ENCODE data around the gene NUP107. TPM values are rescaled to one million over a fixed set of nuclear protein-coding genes. Genes with fewer than 3 reads are reported as not detected.

NUP107 gene
- total and polyA plus RNA-seq, 7 donors, result 9.2 to 22.8 (median 19.8) TPM

GRCh38 chr12:68765696-68766095, 78.9 kb downstream of the NUP107 start:
- no peak for ATAC-seq
- no peak overlapping the region for H3K4me3 ChIP-seq
- H3K9me3 ChIP-seq, result no peaks in the 10 kb centered on the region
- no peaks in the 10 kb centered on the region for H3K4me1 ChIP-seq
- no peak for DNase-seq
- 97 to 100% (median 100%) methylated on average over 1 of the region's 1 CpG for WGBS, 3 donors
- intact Hi-C loops (cut with DNase I), result no loop called here
- H3K27me3 ChIP-seq (ENCODE audit: insufficient read depth in 3 of 3, low read length in 2 of 3), result no peaks in the 10 kb centered on the region
- no peak overlapping the region for H3K27ac ChIP-seq
- TF ChIP-seq CTCF (IDR thresholded peaks at IDR 0.05), result no peak
- H3K36me3 ChIP-seq (ENCODE audit: insufficient read depth in 1 of 2, low read depth in 1 of 2), result peaks cover 0 to 53% of the 10 kb centered on the region in 2 donors

GRCh38 chr12:68766646-68767045, 79.9 kb downstream of the NUP107 start:
- Histone ChIP-seq H3K36me3 (ENCODE audit: insufficient read depth in 1 of 2, low read depth in 1 of 2) (peaks cover 0 to 43% of the 10 kb centered on the region in 2 donors), H3K4me3 (no peak overlapping the region), H3K9me3 (no peaks in the 10 kb centered on the region), H3K27ac (no peak overlapping the region), H3K27me3 (ENCODE audit: insufficient read depth in 3 of 3, low read length in 2 of 3) (no peaks in the 10 kb centered on the region), H3K4me1 (no peaks in the 10 kb centered on the region)
- intact Hi-C loops (cut with DNase I), result no loop called here
- WGBS, 3 donors, result 77 to 87% (median 80%) methylated on average over 2 of the region's 2 CpGs
- DNase-seq, result no peak
- no peak for TF ChIP-seq CTCF (IDR thresholded peaks at IDR 0.05)
- ATAC-seq, result no peak

GRCh38 chr12:68767191-68767590, 80.4 kb downstream of the NUP107 start:
- WGBS, 3 donors, result 89 to 96% (median 95%) methylated on average over 7 of the region's 7 CpGs
- ATAC-seq (no peak), DNase-seq (no peak)
- peaks cover 0 to 38% of the 10 kb centered on the region in 2 donors for H3K36me3 ChIP-seq (ENCODE audit: insufficient read depth in 1 of 2, low read depth in 1 of 2)
- H3K4me3 ChIP-seq, result no peak overlapping the region
- no peaks in the 10 kb centered on the region for H3K4me1 ChIP-seq
- intact Hi-C loops (cut with DNase I), result no loop called here
- no peak overlapping the region for H3K27ac ChIP-seq
- H3K27me3 ChIP-seq (ENCODE audit: insufficient read depth in 3 of 3, low read length in 2 of 3), result no peaks in the 10 kb centered on the region
- no peaks in the 10 kb centered on the region for H3K9me3 ChIP-seq
- no peak for TF ChIP-seq CTCF (IDR thresholded peaks at IDR 0.05)

- no peaks in the 10 kb centered on the region for H3K9me3 ChIP-seq
- no peaks in the 10 kb centered on the region for H3K27me3 ChIP-seq (ENCODE audit: insufficient read depth in 3 of 3, low read length in 2 of 3)
- DNase-seq (no peak), ATAC-seq (no peak)
- H3K27ac ChIP-seq, result no peak overlapping the region
- H3K36me3 ChIP-seq (ENCODE audit: insufficient read depth in 1 of 2, low read depth in 1 of 2), result peaks cover 0 to 31% of the 10 kb centered on the region in 2 donors
- H3K4me3 ChIP-seq, result no peak overlapping the region
- WGBS, 3 donors, result 89 to 91% (median 91%) methylated on average over 4 of the region's 4 CpGs
- no peaks in the 10 kb centered on the region for H3K4me1 ChIP-seq
- intact Hi-C loops (cut with DNase I), result no loop called here
- no peak for TF ChIP-seq CTCF (IDR thresholded peaks at IDR 0.05)
Measured at GRCh38 chr12:68768431-68768939, 81.7 kb downstream of the NUP107 start.

- Histone ChIP-seq H3K27ac (no peak overlapping the region), H3K4me1 (no peaks in the 10 kb centered on the region), H3K36me3 (ENCODE audit: insufficient read depth in 1 of 2, low read depth in 1 of 2) (peaks cover 0 to 17% of the 10 kb centered on the region in 2 donors), H3K4me3 (no peak overlapping the region), H3K27me3 (ENCODE audit: insufficient read depth in 3 of 3, low read length in 2 of 3) (no peaks in the 10 kb centered on the region), H3K9me3 (no peaks in the 10 kb centered on the region)
- no peak for DNase-seq
- no peak for TF ChIP-seq CTCF (IDR thresholded peaks at IDR 0.05)
- WGBS, 3 donors, result 92 to 100% (median 97%) methylated on average over 1 of the region's 1 CpG
- ATAC-seq, result no peak
- intact Hi-C loops (cut with DNase I), result no loop called here
Measured at GRCh38 chr12:68769941-68770340, 83.2 kb downstream of the NUP107 start.
